Ectodermal cell (in vitro differentiated cells): ENCODE data around the gene SUMF2.
"Not testable (repeated sequence)": the region's sequence is repeated elsewhere in the genome, so short reads cannot be mapped to it uniquely, and the experiment has no call there.

Source experiments
- H3K27ac ChIP-seq: 2 replicates; pipeline ENCODE4 v1.7.0; 2013; ENCODE audit warnings: mild to moderate bottlenecking, low read depth, low read length; ENCODE audit not compliant: insufficient read depth, poor library complexity, severe bottlenecking
- H3K27me3 ChIP-seq: 2 replicates; pipeline ENCODE4 v1.7.0; 2013; ENCODE audit warnings: mild to moderate bottlenecking, low read length; ENCODE audit not compliant: insufficient read depth, control insufficient read depth, poor library complexity, severe bottlenecking
- H3K36me3 ChIP-seq: one replicate; pipeline ENCODE4 v1.7.0; 2013; ENCODE audit warnings: low read length; ENCODE audit not compliant: control insufficient read depth, insufficient read depth
- H3K4me1 ChIP-seq: one replicate; pipeline ENCODE4 v1.7.0; 2013; ENCODE audit warnings: low read length; ENCODE audit not compliant: control insufficient read depth, insufficient read depth
- H3K4me3 ChIP-seq: 2 replicates; pipeline ENCODE4 v1.7.0; 2013; ENCODE audit warnings: low read depth, low read length, control low read depth; ENCODE audit not compliant: insufficient read depth
- H3K9me3 ChIP-seq: 2 replicates; pipeline ENCODE4 v1.7.0; 2013; ENCODE audit warnings: mild to moderate bottlenecking, low read length, moderate library complexity; ENCODE audit not compliant: control insufficient read depth
- WGBS, 2 experiments: methylation state at CpG; one replicate each; pipeline ENCODE4 v1.1.7; 2013; ENCODE audit warnings: missing lambda C conversion rate in 2 of 2; 5-methylcytosine and 5-hydroxymethylcytosine counted together

Gene SUMF2

DNA sequence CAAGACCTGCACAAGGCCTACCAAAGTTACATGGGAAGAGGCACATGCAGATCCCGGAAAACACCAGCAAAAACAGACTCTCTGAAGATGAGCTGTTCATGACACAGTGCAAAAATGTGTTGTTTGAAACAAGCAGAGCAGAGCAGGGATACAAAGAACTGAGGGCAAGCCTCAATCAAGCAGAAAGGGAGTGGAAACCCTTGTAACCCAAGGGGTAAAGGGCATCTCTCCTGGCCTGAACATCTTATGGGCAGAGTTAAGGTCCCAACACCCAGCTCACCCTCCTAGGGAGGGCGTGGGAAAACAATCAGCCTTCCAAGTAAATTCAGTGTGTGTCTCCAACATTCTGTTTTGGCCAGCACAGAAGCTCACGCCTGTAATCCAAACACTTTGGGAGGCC, 23.4 kb upstream of the SUMF2 start:
- H3K36me3 ChIP-seq = peaks cover 4% of the 10 kb centered on the region
- 92 to 95% methylated on average over 3 of the region's 3 CpGs for WGBS, 2 experiments
- no peak overlapping the region for H3K4me3 ChIP-seq
- H3K9me3 ChIP-seq = no peaks in the 10 kb centered on the region
- no peaks in the 10 kb centered on the region for H3K27me3 ChIP-seq
- H3K27ac ChIP-seq = no peak overlapping the region
- H3K4me1 ChIP-seq = no peaks in the 10 kb centered on the region

GRCh38 chr7:56045758-56046157, 18.3 kb upstream of the SUMF2 start:
- H3K4me3 ChIP-seq, H3K27me3 ChIP-seq, H3K9me3 ChIP-seq, H3K27ac ChIP-seq, H3K36me3 ChIP-seq, H3K4me1 ChIP-seq: not testable (repeated sequence)
- WGBS, 2 experiments = 95 to 97% methylated on average over 1 to 2 of the region's 2 CpGs

DNA sequence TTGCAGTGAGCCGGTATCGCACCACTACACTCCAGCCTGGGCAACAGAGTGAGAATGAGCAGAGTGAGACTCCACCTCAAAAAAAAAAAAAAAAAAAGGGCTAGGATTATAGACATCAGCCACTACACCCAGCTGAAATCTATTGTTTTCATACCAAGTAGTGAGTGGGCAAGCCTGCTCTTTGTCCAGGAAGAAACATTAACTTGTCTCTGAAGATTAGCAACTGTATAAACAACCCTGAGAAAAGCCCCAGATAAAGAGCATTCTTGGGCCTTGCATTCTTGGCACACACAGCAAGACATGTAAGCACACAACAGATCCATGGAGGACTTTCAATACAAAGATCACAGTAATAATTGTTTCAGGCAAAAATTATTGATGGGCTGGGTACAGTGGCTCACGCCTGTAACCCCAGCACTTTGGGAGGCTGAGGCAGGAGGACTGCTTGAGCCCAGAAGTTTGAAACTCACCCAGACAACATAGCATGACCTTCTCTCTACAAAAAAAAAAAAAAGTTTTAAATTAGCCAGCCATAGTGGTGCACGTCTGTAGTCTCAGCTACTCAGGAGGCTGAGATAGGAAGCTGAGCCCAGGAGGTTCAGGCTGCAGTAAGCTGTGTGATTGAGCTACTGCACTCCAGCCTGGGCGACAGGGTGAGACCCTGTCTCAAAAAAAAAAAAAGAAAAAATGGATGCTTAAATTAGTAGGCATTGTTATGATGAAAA, 17.2 kb upstream of the SUMF2 start:
- no peaks in the 10 kb centered on the region for H3K9me3 ChIP-seq
- H3K27ac ChIP-seq = no peak overlapping the region
- peaks cover 4% of the 10 kb centered on the region for H3K36me3 ChIP-seq
- WGBS, 2 experiments = 88 to 89% methylated on average over 5 of the region's 5 CpGs
- no peaks in the 10 kb centered on the region for H3K27me3 ChIP-seq
- no peaks in the 10 kb centered on the region for H3K4me1 ChIP-seq
- H3K4me3 ChIP-seq = no peak overlapping the region

DNA sequence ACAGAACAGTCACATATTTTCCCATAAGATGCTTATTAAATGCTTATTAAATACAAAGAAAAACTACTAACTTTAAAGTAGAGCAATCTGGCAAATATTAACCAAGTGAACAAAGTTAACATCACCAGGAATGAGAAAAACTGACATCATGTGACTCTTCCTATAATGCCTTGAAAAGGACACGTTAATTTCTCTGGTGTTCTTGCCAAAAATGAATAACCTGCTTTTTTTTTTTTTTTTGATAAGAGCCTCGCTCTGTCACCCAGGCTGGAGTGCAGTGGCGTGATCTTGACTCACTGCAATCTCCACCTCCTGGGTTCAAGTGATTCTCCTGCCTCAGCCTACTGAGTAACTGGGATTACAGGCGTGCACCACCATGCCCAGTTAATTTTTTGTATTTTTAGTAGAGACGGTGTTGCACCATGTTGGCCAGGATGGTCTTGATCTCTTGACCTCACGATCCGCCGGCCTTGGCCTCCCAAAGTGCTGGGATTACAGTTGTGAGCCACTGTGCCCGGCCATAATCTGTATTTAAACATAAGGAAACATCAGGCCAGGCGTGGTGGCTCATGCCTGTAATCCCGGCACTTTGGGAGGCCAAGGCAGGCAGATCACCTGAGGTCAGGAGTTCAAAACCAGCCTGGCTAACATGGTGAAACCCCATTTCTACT, 16.5 kb upstream of the SUMF2 start:
- 89 to 93% methylated on average over 11 of the region's 11 CpGs for WGBS, 2 experiments
- not testable (repeated sequence) for H3K4me1 ChIP-seq, H3K36me3 ChIP-seq, H3K4me3 ChIP-seq, H3K27ac ChIP-seq, H3K9me3 ChIP-seq, H3K27me3 ChIP-seq

DNA sequence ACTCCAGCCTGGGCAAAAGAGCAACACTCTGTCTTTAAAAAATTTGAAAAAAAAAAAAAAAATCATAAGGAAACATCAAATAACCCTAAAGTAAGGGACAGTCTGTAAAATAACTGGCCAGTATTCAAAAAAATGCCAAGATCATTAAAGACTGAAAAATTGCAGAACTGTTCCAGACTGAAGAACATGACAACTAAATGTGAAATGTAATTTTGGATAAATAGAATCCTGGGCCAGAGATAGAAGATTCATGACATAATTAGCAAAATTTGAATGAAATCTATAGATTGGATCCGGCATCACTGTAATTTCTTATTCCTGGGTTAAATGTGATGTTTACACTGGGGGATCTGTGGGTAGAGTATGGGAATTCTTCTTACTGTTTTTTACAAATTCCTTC, 15.8 kb upstream of the SUMF2 start:
- WGBS, 2 experiments = 94 to 100% methylated on average over 1 of the region's 1 CpG
- H3K27ac ChIP-seq = no peak overlapping the region
- no peaks in the 10 kb centered on the region for H3K9me3 ChIP-seq
- peaks cover 6% of the 10 kb centered on the region for H3K36me3 ChIP-seq
- H3K4me3 ChIP-seq = no peak overlapping the region
- H3K4me1 ChIP-seq = no peaks in the 10 kb centered on the region
- H3K27me3 ChIP-seq = no peaks in the 10 kb centered on the region

GRCh38 chr7:56048763-56049162, 15.3 kb upstream of the SUMF2 start:
- peaks cover 11% of the 10 kb centered on the region for H3K36me3 ChIP-seq

GRCh38 chr7:56051053-56051338, 13.1 kb upstream of the SUMF2 start:
- peaks cover 31% of the 10 kb centered on the region for H3K36me3 ChIP-seq
- no peaks in the 10 kb centered on the region for H3K27me3 ChIP-seq
- peak overlapping the region; percentile 86 for H3K27ac ChIP-seq
- 0 to 2% methylated on average over 9 of the region's 9 CpGs for WGBS, 2 experiments
- H3K4me1 ChIP-seq = no peaks in the 10 kb centered on the region
- H3K9me3 ChIP-seq = no peaks in the 10 kb centered on the region
- H3K4me3 ChIP-seq = peak overlapping the region; percentile 99

More at GRCh38 chr7:56048763-56049162, 15.3 kb upstream of the SUMF2 start:
- not testable (repeated sequence) for H3K27ac ChIP-seq, H3K4me1 ChIP-seq, H3K27me3 ChIP-seq, H3K9me3 ChIP-seq, H3K4me3 ChIP-seq
- WGBS, 2 experiments = 76 to 86% methylated on average over 8 of the region's 8 CpGs

DNA sequence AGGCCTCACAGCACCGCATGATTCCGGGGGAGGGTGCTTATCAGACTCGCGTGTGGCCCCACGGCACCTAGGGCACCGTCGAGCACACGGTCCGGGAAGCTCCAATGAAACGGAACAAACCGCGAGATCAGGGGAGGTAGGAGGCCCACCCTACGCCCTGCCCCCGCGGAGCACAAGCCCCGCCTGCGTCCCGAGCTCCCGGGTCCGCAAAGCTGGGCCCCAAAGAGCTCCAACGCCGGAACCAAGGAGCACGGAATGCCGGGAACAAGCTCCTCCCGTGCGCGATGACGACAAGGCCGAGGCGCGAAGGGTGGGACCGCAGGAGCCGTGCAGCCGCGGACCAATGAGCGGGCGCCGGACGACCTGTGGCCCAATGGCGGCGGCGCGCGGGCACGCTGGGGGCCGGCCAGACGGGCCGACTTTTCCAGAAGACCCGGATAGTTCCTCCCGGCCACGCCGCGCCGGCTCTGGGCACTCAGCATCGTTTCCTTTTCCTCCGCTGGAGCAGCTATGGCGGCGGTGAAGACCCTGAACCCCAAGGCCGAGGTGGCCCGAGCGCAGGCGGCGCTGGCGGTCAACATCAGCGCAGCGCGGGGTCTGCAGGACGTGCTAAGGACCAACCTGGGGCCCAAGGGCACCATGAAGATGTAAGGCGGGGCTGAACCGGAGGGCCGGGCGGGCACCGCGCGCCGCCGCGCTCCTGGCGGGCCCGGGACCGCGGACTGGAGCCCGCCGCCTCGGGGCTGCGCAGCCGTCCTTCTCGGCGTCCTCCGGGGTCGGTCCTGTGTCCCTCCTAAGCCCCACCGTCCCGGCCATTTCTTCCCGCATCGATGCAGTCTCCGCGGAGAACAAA, 12.5 kb upstream of the SUMF2 start, which contains the start of the genes CCT6A and PSPH:
TSS of gene CCT6A (plus strand) at position 427 of the 853 bp plus-strand sequence. CDS start at position 511, 84 bp downstream.
TSS of gene PSPH (minus strand) at position 106 of the 853 bp plus-strand sequence. CDS start 30,232 bp downstream, outside the sequence.
- H3K27me3 ChIP-seq = no peaks in the 10 kb centered on the region

GRCh38 chr7:56053379-56053778, 10.7 kb upstream of the SUMF2 start:
- Histone ChIP-seq H3K9me3 (no peaks in the 10 kb centered on the region), H3K27ac (no peak overlapping the region), H3K27me3 (no peaks in the 10 kb centered on the region), H3K36me3 (peaks cover 41% of the 10 kb centered on the region), H3K4me1 (no peaks in the 10 kb centered on the region), H3K4me3 (peak overlapping the region; percentile 99)
- 82 to 84% methylated on average over 9 of the region's 9 CpGs for WGBS, 2 experiments

More for the DNA sequence above, 12.5 kb upstream of the SUMF2 start, which contains the start of the genes CCT6A and PSPH:
- no peaks in the 10 kb centered on the region for H3K9me3 ChIP-seq
- 0 to 1% methylated on average over 97 of the region's 97 CpGs for WGBS, 2 experiments
- peaks cover 36% of the 10 kb centered on the region for H3K36me3 ChIP-seq
- peak within 1 kb of the TSS; percentile 99 for H3K4me3 ChIP-seq
- peak within 1 kb of the TSS; percentile 95 for H3K27ac ChIP-seq
- no peaks in the 10 kb centered on the region for H3K4me1 ChIP-seq

DNA sequence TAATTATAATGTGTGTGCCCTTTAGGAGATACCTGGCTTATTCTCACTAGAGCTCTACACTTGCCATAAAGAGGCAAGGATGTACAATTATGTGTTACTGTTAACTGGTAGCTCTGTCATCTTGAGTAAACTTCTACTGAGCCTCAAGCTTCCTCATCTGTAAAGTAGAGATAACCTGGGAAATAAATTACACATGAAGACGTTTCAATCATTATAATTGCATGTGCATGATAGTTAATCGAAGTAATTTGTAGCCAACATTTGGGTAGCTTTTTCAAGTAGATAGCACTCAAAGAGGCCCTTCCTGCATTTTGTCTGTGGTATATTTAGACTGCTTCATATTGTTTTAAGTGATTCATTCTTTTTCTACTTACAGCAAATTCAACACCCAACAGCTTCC, 10.1 kb upstream of the SUMF2 start:
- Histone ChIP-seq H3K4me1 (no peaks in the 10 kb centered on the region), H3K36me3 (peaks cover 41% of the 10 kb centered on the region), H3K27ac (no peak overlapping the region), H3K9me3 (no peaks in the 10 kb centered on the region), H3K4me3 (no peak overlapping the region), H3K27me3 (no peaks in the 10 kb centered on the region)
- WGBS, 2 experiments = 93 to 97% methylated on average over 2 of the region's 2 CpGs
